OCI-LY1 (cell line): ENCODE data around the gene RAB4A.

Experiments used
- H2AFZ ChIP-seq: fragments of 200-600 bp; sonication (generic), shearing (Covaris generic); 2 replicates; pipeline ENCODE4 v1.6.0; 2014; ENCODE audit warnings: antibody characterized with exemption, mild to moderate bottlenecking, low read length
- H3F3A ChIP-seq: fragments of 200-600 bp; sonication (generic), shearing (Covaris generic); 2 replicates; pipeline ENCODE4 v1.6.0; 2014; ENCODE audit warnings: mild to moderate bottlenecking, antibody characterized with exemption, low read length, moderate library complexity; ENCODE audit not compliant: insufficient read depth
- H3K27ac ChIP-seq: fragments of 200-600 bp; sonication (generic); 2 replicates; pipeline ENCODE4 v1.5.1; 2014; ENCODE audit warnings: low read length, mixed run types, mild to moderate bottlenecking, low read depth; ENCODE audit not compliant: poor library complexity, severe bottlenecking
- H3K27me3 ChIP-seq: fragments of 200-600 bp; sonication (generic); 2 replicates; pipeline ENCODE4 v1.6.0; 2014; ENCODE audit warnings: antibody characterized with exemption, mild to moderate bottlenecking, low read length, moderate library complexity; ENCODE audit not compliant: insufficient read depth
- H3K36me3 ChIP-seq: fragments of 200-600 bp; sonication (generic); 2 replicates; pipeline ENCODE4 v1.6.1; 2014; ENCODE audit warnings: mild to moderate bottlenecking, antibody characterized with exemption, low read length, moderate library complexity, mixed read lengths; ENCODE audit not compliant: insufficient read depth
- H3K4me1 ChIP-seq: fragments of 200-600 bp; sonication (generic); 2 replicates; pipeline ENCODE4 v1.5.1; 2014; ENCODE audit warnings: mild to moderate bottlenecking, low read length, moderate library complexity; ENCODE audit not compliant: insufficient read depth, severe bottlenecking
- H3K4me2 ChIP-seq: fragments of 200-600 bp; sonication (generic), shearing (Covaris generic); 2 replicates; pipeline ENCODE4 v1.6.1; 2014; ENCODE audit warnings: low read length
- H3K4me3 ChIP-seq: fragments of 200-600 bp; sonication (generic); 2 replicates; pipeline ENCODE4 v1.5.1; 2014; ENCODE audit warnings: low read length, low read depth, mild to moderate bottlenecking, mixed read lengths; ENCODE audit not compliant: poor library complexity, severe bottlenecking
- H3K79me2 ChIP-seq: fragments of 200-600 bp; shearing (Covaris generic); 2 replicates; pipeline ENCODE4 v1.6.1; 2016; ENCODE audit warnings: mixed run types, low read length, mixed read lengths; ENCODE audit not compliant: insufficient read depth
- H3K9ac ChIP-seq: fragments of 200-600 bp; sonication (generic), shearing (Covaris generic); 2 replicates; pipeline ENCODE4 v1.6.1; 2014; ENCODE audit warnings: mild to moderate bottlenecking, low read length, mixed read lengths
- H3K9me2 ChIP-seq: fragments of 200-600 bp; sonication (generic), shearing (Covaris generic); 2 replicates; pipeline ENCODE4 v1.6.1; 2014; ENCODE audit warnings: low read depth, mild to moderate bottlenecking, low read length, mixed read lengths
- H3K9me3 ChIP-seq: fragments of 200-600 bp; shearing (Covaris generic); 2 replicates; pipeline ENCODE4 v1.6.1; 2014; ENCODE audit warnings: low read length, mixed read lengths
- H4K20me1 ChIP-seq: fragments of 200-600 bp; sonication (generic), shearing (Covaris generic); 2 replicates; pipeline ENCODE4 v1.6.0; 2016; ENCODE audit warnings: mild to moderate bottlenecking, low read length; ENCODE audit not compliant: insufficient read depth
- EZH2 ChIP-seq: fragments of 200-600 bp; sonication (generic), shearing (Covaris generic); IDR thresholded peaks from 2 replicates; pipeline ENCODE4 v1.8.0; 2017; ENCODE audit warnings: borderline replicate concordance, mixed run types, mild to moderate bottlenecking, antibody characterized with exemption, low read length, moderate library complexity, mixed read lengths
- TF ChIP-seq, protein P1 (sequence below): fragments of 200-600 bp; sonication (generic), shearing (Covaris generic); IDR thresholded peaks from 2 replicates; pipeline ENCODE4 v1.5.1; 2017; ENCODE audit warnings: mild to moderate bottlenecking, antibody characterized with exemption, low read length, moderate library complexity, mixed read lengths

Gene RAB4A

DNA sequence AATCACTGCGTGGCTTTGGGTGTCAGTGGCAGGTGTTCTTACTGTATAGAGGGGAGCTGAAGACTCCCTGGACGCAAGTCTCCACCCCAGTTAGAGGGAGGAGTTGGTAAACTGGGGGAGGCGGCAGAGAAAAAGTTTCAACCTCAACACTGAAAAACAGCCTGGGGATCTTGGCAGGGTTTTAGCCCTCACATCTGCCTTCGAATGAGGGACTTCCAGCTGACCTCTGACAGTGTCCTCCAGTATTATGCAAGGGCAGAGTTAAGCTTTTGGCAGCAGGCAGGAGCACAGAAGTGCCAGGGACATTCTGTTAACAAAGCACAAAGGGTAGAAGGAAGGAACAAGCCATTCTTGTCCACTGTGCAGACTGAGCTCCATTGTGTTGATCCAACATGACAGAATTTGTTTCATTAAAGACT lies 41.2 kb upstream of the RAB4A start:
- no peak overlapping the region for H3K9ac ChIP-seq
- H3K4me1 ChIP-seq = no peaks in the 10 kb centered on the region
- no peak overlapping the region for H3K4me2 ChIP-seq
- no peaks in the 10 kb centered on the region for H3K79me2 ChIP-seq
- no peaks in the 10 kb centered on the region for H3F3A ChIP-seq
- no peak overlapping the region for H2AFZ ChIP-seq
- H3K4me3 ChIP-seq = no peak overlapping the region
- no peak overlapping the region for H3K27ac ChIP-seq
- no peaks in the 10 kb centered on the region for H4K20me1 ChIP-seq
- no peaks in the 10 kb centered on the region for H3K9me3 ChIP-seq
- H3K9me2 ChIP-seq = no peaks in the 10 kb centered on the region
- no peaks in the 10 kb centered on the region for H3K27me3 ChIP-seq
- no peaks in the 10 kb centered on the region for H3K36me3 ChIP-seq
- TF ChIP-seq, protein P1, sequence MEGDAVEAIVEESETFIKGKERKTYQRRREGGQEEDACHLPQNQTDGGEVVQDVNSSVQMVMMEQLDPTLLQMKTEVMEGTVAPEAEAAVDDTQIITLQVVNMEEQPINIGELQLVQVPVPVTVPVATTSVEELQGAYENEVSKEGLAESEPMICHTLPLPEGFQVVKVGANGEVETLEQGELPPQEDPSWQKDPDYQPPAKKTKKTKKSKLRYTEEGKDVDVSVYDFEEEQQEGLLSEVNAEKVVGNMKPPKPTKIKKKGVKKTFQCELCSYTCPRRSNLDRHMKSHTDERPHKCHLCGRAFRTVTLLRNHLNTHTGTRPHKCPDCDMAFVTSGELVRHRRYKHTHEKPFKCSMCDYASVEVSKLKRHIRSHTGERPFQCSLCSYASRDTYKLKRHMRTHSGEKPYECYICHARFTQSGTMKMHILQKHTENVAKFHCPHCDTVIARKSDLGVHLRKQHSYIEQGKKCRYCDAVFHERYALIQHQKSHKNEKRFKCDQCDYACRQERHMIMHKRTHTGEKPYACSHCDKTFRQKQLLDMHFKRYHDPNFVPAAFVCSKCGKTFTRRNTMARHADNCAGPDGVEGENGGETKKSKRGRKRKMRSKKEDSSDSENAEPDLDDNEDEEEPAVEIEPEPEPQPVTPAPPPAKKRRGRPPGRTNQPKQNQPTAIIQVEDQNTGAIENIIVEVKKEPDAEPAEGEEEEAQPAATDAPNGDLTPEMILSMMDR = no peak
- no peak for TF ChIP-seq EZH2

GRCh38 chr1:229230140-229230892 lies 40.6 kb upstream of the RAB4A start:
- Histone ChIP-seq H3K27ac (no peak overlapping the region), H2AFZ (no peak overlapping the region), H3K27me3 (no peaks in the 10 kb centered on the region), H3K4me2 (no peak overlapping the region), H3K9me3 (no peaks in the 10 kb centered on the region), H3F3A (no peaks in the 10 kb centered on the region), H3K9me2 (no peaks in the 10 kb centered on the region), H3K4me1 (no peaks in the 10 kb centered on the region), H3K36me3 (no peaks in the 10 kb centered on the region), H3K9ac (no peak overlapping the region), H3K79me2 (no peaks in the 10 kb centered on the region), H4K20me1 (no peaks in the 10 kb centered on the region), H3K4me3 (no peak overlapping the region)
- TF ChIP-seq, protein P1 = no peak

GRCh38 chr1:229230893-229231753 lies 39.8 kb upstream of the RAB4A start:
- no peak overlapping the region for H3K4me3 ChIP-seq
- no peaks in the 10 kb centered on the region for H3K9me2 ChIP-seq
- H3K4me2 ChIP-seq = no peak overlapping the region
- H3F3A ChIP-seq = no peaks in the 10 kb centered on the region
- no peaks in the 10 kb centered on the region for H3K27me3 ChIP-seq
- no peak overlapping the region for H3K27ac ChIP-seq
- H3K9me3 ChIP-seq = no peaks in the 10 kb centered on the region
- no peaks in the 10 kb centered on the region for H3K36me3 ChIP-seq
- no peak for TF ChIP-seq EZH2
- TF ChIP-seq, protein P1 = no peak
- H3K4me1 ChIP-seq = no peaks in the 10 kb centered on the region
- no peaks in the 10 kb centered on the region for H3K79me2 ChIP-seq
- H3K9ac ChIP-seq = no peak overlapping the region
- no peaks in the 10 kb centered on the region for H4K20me1 ChIP-seq
- no peak overlapping the region for H2AFZ ChIP-seq
